HepG2 (cell line): ENCODE results near the gene EIF3B. TPM values are rescaled to one million over a fixed set of nuclear protein-coding genes. Genes with fewer than 3 reads are reported as not detected.
A peak's percentile ranks its signal among the peaks of the same experiment; 100 is the strongest.

Experiments
- ATF3 ChIP-seq: sonication (generic); formaldehyde crosslinking; IDR thresholded peaks from 2 replicates; pipeline ENCODE4 v1.4.0; 2020; ENCODE audit warnings: missing genetic modification reagents
- ATF6 ChIP-seq: sonication (generic); formaldehyde crosslinking; conservative IDR thresholded peaks from 2 replicates; pipeline ENCODE4 v1.4.0; 2020; ENCODE audit warnings: missing genetic modification reagents
- BORCS8-MEF2B ChIP-seq: sonication (generic); formaldehyde crosslinking; IDR thresholded peaks from 2 replicates; pipeline ENCODE4 v1.8.0; 2022; ENCODE audit warnings: mild to moderate bottlenecking, missing genetic modification reagents
- CBX1 ChIP-seq: IDR thresholded peaks from one replicate; pipeline ENCODE4 v1.6.1; 2016; ENCODE audit warnings: antibody characterized with exemption, low read depth
- CENPT ChIP-seq: sonication (generic); formaldehyde crosslinking; IDR thresholded peaks from 2 replicates; pipeline ENCODE4 v1.8.0; 2022; ENCODE audit warnings: low read depth, mild to moderate bottlenecking, moderate library complexity, missing genetic modification reagents
- EZH2 ChIP-seq: conservative IDR thresholded peaks from 2 replicates; pipeline ENCODE4 v1.6.1; 2012; ENCODE audit warnings: mild to moderate bottlenecking, low read depth, low read length, moderate library complexity
- GMEB1 ChIP-seq: sonication (generic); formaldehyde crosslinking; IDR thresholded peaks from 2 replicates; pipeline ENCODE4 v1.5.1; 2020; ENCODE audit warnings: missing genetic modification reagents, mild to moderate bottlenecking, borderline replicate concordance
- NBN ChIP-seq: fragments of 450-650 bp; conservative IDR thresholded peaks from 2 replicates; pipeline ENCODE4 v1.6.1; 2017
- NKX3-1 ChIP-seq: sonication (generic); formaldehyde crosslinking; IDR thresholded peaks from 2 replicates; pipeline ENCODE4 v1.5.0; 2020; ENCODE audit warnings: missing genetic modification reagents
- PLRG1 ChIP-seq: fragments of 450-650 bp; conservative IDR thresholded peaks from 2 replicates; pipeline ENCODE4 v1.6.1; 2016
- PLSCR1 ChIP-seq: sonication (generic); formaldehyde crosslinking; IDR thresholded peaks from 2 replicates; pipeline ENCODE4 v1.5.0; 2020; ENCODE audit warnings: missing genetic modification reagents, mild to moderate bottlenecking, borderline replicate concordance
- RFX1 ChIP-seq: fragments of 450-650 bp; IDR thresholded peaks from 2 replicates; pipeline ENCODE4 v1.6.1; 2017
- SMAD1 ChIP-seq: sonication (generic); formaldehyde crosslinking; IDR thresholded peaks from 2 replicates; pipeline ENCODE4 v1.4.0; 2020; ENCODE audit warnings: missing genetic modification reagents, low read depth, mild to moderate bottlenecking, borderline replicate concordance
- SMARCE1 ChIP-seq: fragments of 450-650 bp; IDR thresholded peaks from 2 replicates; pipeline ENCODE4 v1.6.1; 2017; ENCODE audit warnings: borderline replicate concordance
- ZFP41 ChIP-seq: sonication (generic); formaldehyde crosslinking; IDR thresholded peaks from 2 replicates; pipeline ENCODE4 v1.4.0; 2020; ENCODE audit warnings: mild to moderate bottlenecking, missing genetic modification reagents, borderline replicate concordance
- ZMYM3 ChIP-seq: sonication (generic); formaldehyde crosslinking; IDR thresholded peaks from 2 replicates; pipeline ENCODE4 v1.5.1; 2020; ENCODE audit warnings: mild to moderate bottlenecking, missing genetic modification reagents
- ZNF609 ChIP-seq: sonication (generic); formaldehyde crosslinking; IDR thresholded peaks from 2 replicates; pipeline ENCODE4 v1.4.0; 2020; ENCODE audit warnings: mild to moderate bottlenecking, missing genetic modification reagents, borderline replicate concordance
- ZNF652 ChIP-seq: IDR thresholded peaks from 2 replicates; pipeline ENCODE4 v1.6.1; 2016; ENCODE audit warnings: low read depth, borderline replicate concordance
- ZNF7 ChIP-seq: IDR thresholded peaks from 2 replicates; pipeline ENCODE4 v1.6.1; 2016; ENCODE audit warnings: missing biosample characterization, missing genetic modification reagents
- polyA plus RNA-seq, 8 experiments: library from polyadenylated mRNA; depleted of rRNA in 3 of 8; stranded (reverse) in 7 of 8; unstranded in 1 of 8; fragments of >200 nt; fragmentation: Illumina TruSeq in 4 of 8; extraction: Trizol in 4 of 8; gene quantifications; 2 replicates each; pipeline versions ENCODE4 v1.2.1 to v1.2.3, GENCODE V29; 2011 to 2016; ENCODE audit warnings: low read depth in 4 of 8, missing spikeins in 1 of 8, mixed read lengths in 1 of 8; ENCODE audit not compliant: insufficient read depth in 1 of 8
- total RNA-seq, 5 experiments: library from RNA; depleted of rRNA; stranded (reverse); fragments of >200 nt; fragmentation: Illumina TruSeq; extraction: Trizol; gene quantifications; 2 replicates each; pipeline ENCODE4 v1.2.3, GENCODE V29; 2016; ENCODE audit warnings: low read depth in 1 of 5
- TF ChIP-seq, protein P1 (sequence below): sonication (generic); formaldehyde crosslinking; conservative IDR thresholded peaks from 2 replicates; pipeline ENCODE4 v1.4.0; 2020; ENCODE audit warnings: missing genetic modification reagents

Gene EIF3B
- total and polyA plus RNA-seq, 2 of the 13 experiments (the other 11 are each of a cell fraction or from before 2014, with no cell fraction given): 92.2 to 241 TPM

- no peak for TF ChIP-seq ATF6
- peak; percentile 47; the same call in 1 of the 2 replicates for TF ChIP-seq ZNF609
- peak; percentile 63; the same call in 1 of the 2 replicates for TF ChIP-seq CENPT (CRISPR knock-in tag)
- TF ChIP-seq GMEB1 (CRISPR knock-in tag): no peak; the same call in 1 of the 2 replicates
- TF ChIP-seq, protein P1, sequence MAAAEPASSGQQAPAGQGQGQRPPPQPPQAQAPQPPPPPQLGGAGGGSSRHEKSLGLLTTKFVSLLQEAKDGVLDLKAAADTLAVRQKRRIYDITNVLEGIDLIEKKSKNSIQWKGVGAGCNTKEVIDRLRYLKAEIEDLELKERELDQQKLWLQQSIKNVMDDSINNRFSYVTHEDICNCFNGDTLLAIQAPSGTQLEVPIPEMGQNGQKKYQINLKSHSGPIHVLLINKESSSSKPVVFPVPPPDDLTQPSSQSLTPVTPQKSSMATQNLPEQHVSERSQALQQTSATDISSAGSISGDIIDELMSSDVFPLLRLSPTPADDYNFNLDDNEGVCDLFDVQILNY (CRISPR knock-in tag): peak; percentile 89
- TF ChIP-seq PLRG1: no peak
- TF ChIP-seq ZNF7 (CRISPR knock-in tag): no peak
- no peak for TF ChIP-seq NBN
- peak; percentile 74; the same call in 1 of the 2 replicates for TF ChIP-seq ZMYM3 (CRISPR knock-in tag)
- peak; percentile 90 for TF ChIP-seq BORCS8-MEF2B (CRISPR knock-in tag)
- TF ChIP-seq SMAD1 (CRISPR knock-in tag): no peak
- TF ChIP-seq NKX3-1 (CRISPR knock-in tag): peak; percentile 96
- peak; percentile 82; the same call in 1 of the 2 replicates for TF ChIP-seq PLSCR1
- peak; percentile 53; the same call in 1 of the 2 replicates for TF ChIP-seq ATF3 (CRISPR knock-in tag)
- TF ChIP-seq ZNF652 (CRISPR knock-in tag): no peak; the same call in 1 of the 2 replicates
- no peak for TF ChIP-seq EZH2
- TF ChIP-seq CBX1: peak; percentile 51
- TF ChIP-seq ZFP41: peak; percentile 55; the same call in 1 of the 2 replicates
- TF ChIP-seq SMARCE1: no peak
- no peak for TF ChIP-seq RFX1
Observed at GRCh38 chr7:2353936-2354185, 766 bp upstream of the EIF3B start (continued).
